Sigmoid colon (tissue), 4 donors: ENCODE data around the gene CYP2F1.

Experiments
- EP300 ChIP-seq, 4 donors: sonication (generic); formaldehyde crosslinking; IDR thresholded peaks; one replicate each; pipeline ENCODE4 v1.6.1; 2017; ENCODE audit warnings: antibody characterized with exemption in 4 of 4
- TF ChIP-seq, protein P1 (sequence below), 4 experiments: fragments of 450-650 bp in 3 of 4; fragments of 200-600 bp in 1 of 4; IDR thresholded peaks; one replicate each; pipeline ENCODE4 v1.5.1; 2016 to 2019; ENCODE audit warnings: antibody characterized with exemption in 4 of 4, mild to moderate bottlenecking in 3 of 4, moderate library complexity in 2 of 4

DNA sequence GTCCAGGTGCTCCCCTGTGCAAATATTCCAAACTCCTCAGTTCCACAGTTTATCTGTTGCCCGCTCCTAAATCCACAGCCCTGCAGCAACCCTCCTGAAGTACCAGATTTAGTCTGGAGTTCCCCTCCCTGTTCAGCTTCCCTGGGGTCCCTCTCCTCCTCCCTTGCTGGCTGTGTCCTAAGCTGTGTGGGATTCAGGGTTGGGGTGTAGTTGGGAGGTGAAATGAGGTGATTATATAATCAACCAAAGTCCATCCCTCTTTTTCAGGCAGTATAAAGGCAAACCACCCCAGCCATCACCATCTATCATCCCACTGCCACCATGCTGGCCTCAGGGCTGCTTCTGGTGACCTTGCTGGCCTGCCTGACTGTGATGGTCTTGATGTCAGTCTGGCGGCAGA lies 26.1 kb upstream of the CYP2F1 start, which contains the start of gene CYP2A13:
- TF ChIP-seq, protein P1, sequence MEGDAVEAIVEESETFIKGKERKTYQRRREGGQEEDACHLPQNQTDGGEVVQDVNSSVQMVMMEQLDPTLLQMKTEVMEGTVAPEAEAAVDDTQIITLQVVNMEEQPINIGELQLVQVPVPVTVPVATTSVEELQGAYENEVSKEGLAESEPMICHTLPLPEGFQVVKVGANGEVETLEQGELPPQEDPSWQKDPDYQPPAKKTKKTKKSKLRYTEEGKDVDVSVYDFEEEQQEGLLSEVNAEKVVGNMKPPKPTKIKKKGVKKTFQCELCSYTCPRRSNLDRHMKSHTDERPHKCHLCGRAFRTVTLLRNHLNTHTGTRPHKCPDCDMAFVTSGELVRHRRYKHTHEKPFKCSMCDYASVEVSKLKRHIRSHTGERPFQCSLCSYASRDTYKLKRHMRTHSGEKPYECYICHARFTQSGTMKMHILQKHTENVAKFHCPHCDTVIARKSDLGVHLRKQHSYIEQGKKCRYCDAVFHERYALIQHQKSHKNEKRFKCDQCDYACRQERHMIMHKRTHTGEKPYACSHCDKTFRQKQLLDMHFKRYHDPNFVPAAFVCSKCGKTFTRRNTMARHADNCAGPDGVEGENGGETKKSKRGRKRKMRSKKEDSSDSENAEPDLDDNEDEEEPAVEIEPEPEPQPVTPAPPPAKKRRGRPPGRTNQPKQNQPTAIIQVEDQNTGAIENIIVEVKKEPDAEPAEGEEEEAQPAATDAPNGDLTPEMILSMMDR (IDR thresholded peaks at IDR 0.05): no peak
- no peak for TF ChIP-seq EP300 (IDR thresholded peaks at IDR 0.05)
